Measurements from ENCODE around the gene ZNF573.
"Not testable (repeated sequence)": the region's sequence is repeated elsewhere in the genome, so short reads cannot be mapped to it uniquely, and the experiment has no call there.

ZNF573 gene

DNA sequence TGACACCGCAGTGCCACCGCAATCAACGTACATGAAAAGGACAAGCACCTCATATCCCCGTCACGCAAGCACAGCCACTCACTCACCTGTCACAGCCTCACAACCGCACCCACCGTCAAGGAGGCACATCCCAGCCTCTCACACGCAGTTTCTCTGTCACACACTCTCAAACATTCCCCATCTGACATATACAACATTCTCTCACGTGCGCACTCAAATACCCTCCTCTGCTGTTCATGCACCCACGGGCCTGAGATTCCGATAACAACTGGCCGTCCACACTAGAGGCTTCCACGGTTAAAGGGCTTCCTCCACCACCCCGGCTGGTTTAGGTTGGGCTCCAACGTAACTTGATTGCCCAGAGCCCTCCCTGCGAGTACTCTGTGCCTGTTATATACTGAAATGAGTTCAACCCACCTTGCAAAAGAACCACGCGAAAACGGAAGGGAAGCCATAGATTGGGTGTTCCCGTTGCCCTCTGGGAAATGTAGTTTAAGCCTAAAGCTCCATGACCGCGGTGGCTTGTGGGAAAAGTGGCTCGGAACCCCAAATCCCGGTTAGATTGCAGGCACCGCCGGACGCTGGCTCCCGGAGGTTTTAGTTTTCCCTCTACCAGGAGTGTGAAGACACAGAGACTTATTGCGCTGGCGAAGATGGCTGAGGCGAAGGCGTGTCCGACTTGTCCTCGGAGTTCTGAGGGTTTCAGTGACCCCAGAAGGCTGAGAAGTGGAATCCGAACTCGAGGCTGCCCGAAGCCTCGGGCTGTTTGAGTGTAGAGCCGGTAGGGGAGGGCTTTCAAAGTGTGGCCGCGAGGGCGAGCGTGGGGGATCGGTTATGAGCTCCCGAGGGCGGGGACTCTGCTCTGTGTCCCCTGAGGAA is at the start of gene ZNF573:
ZNF573 (minus strand) TSS at position 460 of the 879 bp plus-strand sequence. CDS start 5,857 bp downstream, outside the sequence.
- DNase-seq = peak; percentile 95

DNA sequence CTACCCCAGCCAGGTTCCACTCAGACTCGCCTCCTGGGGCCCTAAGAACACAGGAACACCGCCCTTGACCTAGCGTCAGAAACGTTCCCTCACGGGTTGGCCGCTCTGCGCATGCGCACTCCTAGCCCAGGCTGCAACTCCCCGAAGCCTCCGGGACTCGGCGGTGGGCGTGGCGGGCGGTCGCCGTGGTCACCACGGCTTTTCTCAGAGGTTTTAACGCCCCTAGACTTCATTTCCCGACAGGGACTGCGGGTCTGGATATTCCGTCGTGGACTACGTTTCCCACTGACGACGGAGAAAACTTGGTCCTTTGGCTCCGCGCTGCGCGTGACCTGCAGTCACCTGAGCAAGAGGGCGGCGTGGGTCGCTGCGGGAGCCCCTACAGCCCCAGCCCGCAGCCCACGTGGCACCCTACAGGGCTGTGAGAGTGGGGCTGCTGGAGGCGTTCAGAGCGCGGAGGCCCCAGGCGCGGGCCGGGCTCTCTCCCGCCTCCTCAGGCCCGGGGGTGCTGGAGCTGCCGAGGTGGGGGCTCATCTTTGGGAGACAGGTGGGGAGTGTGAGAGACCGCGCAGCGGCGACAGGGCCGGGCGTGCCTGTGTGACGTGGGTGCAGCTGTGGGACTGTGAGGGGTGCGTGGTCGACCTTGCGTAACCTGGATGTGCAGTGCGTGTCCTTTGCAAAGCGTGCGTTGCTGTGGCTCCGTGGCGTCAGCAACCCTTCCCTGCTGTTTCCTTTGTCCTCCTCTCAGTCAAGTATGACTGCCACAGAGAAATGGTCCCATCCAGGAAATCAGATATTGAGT is 38.0 kb upstream of the ZNF573 start:
- peak; percentile 94 for DNase-seq

DNA sequence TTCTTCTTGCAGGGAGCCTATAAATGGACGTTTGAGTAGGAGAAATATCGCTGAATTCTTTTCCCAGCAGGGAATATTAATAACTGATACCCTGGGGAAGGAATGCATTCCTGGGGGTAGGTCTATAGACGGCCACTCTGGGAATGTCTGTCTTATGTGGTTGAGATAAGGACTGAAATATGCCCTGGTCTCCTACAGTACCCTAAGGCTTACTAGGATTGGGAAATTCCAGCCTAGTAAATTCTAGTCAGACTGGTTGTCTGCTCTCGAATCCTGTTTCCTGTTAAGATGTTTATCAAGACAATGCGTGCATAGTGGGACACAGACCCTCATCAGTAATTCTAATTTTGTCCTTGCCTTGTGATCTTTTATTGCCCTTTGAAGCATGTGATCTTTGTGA is 36.2 kb upstream of the ZNF573 start:
- not testable (repeated sequence) for DNase-seq

DNA sequence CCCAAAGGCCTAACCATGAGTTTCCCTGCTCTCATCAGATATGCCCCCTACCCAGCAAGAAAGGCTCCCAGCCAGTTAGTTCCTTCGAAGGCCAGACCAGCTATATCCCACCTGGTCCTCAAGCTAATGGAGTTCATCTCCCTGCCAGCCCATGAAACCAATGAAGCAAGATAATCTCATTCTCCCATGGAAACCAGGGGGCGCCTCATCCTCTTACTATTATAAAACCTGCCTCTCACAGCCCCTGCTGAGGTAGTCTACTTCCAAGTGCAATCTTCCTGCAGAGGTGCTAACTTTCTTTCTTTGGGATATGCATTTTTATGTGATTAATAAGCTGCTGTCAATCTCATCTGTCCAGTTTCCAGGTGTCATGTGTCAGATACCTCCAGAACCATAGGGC is 34.0 kb upstream of the ZNF573 start:
- no peak for DNase-seq

DNA sequence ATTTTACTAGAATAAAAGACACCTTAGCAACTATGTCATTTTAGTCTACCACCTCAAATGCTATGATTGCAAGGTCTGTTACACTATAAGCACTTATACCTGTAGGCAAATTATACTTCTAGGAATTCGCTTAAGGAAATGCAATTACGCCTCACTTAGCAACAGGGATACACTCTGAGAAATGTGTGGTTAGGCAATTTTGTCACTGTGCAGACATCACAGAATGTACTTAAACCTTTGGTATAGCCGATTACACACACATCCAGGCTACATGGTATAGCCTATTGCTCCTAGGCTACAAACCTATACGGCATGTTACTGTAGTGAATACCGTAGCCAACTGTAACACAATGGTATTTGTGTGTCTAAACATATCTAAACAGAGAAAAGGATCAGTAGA is 30.0 kb upstream of the ZNF573 start:
- no peak for DNase-seq

DNA sequence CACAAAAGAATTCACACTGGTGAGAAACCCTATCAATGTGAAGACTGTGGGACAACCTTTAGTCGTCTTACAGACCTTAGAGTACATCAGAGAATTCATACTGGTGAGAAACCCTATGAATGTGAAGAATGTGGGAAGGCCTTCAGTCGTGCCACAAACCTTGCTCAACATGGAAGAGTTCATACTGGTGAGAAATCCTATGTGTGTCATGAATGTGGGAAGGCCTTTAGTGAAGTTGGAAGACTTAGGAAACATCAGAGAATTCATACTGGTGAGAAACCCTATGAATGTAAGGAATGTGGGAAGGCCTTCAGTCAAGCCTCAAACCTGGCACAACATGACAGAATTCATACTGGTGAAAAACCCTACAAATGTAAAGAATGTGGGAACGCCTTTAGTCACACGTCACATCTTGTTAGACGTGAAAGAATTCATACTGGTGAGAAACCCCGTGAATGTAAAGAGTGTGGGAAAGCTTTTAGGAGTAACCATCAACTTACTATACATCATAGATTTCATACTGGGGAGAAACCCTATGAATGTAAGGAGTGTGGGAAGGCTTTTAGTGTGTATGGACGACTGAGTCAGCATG is 24.0 kb upstream of the ZNF573 start:
- DNase-seq = no peak

DNA sequence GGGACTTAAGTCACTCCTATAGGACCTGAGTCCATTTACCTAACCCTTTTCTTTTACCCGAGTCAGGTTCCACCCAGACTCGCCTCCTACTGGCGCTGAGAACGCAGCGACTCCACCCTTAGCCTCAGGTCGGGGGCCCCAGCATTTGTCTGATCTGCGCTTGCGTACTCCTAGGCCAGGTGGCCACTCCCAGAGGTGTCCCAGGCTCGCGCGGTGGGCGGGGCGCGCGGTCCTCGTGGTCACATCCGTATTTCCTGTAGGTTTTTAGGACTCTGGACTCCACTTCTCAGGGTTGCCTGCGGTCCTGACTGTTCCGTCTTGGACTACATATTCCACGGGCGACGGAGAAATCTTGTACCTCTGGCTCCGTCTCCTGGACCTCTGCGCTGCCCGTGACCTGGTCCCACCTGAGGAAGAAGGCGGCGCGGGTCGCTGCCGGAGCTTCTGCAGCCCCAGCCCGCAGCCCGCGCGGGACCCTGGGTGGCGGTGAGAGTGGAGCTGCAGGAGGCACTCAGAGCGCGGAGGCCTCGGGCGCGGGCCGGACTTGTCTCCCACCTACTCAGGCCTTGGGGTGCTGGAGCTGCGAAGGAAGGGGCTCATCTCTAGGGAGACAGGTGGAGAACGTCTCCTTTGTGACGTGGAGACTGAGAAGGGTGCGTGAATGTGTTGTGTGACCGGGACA is 11.0 kb upstream of the ZNF573 start:
- no peak for DNase-seq

DNA sequence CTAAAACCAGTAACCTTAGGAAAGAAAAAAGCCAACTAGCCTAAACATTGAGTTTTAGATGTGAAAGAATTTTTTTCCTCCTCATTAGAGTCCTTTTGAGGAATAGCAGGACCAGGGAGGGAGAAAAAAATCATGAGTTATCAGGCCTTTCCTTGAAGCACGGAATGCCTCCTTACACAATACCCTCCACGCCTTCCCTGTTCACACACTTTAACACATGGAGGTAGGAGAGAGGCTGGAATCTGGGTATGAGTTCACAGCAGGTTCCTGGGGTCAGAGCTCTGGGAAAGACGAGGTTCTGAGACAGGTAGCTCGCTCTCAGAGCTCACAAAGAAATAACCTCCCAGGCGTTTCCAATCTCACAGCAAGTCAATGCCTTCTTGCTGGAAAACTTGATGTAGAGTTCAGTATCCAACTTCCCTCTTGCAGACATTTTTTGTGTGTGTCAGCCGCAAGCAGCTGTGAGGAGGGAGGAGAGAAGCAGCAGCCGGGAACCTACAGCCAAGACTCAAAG is 716 bp downstream of the ZNF573 start:
- DNase-seq = peak; percentile 75

DNA sequence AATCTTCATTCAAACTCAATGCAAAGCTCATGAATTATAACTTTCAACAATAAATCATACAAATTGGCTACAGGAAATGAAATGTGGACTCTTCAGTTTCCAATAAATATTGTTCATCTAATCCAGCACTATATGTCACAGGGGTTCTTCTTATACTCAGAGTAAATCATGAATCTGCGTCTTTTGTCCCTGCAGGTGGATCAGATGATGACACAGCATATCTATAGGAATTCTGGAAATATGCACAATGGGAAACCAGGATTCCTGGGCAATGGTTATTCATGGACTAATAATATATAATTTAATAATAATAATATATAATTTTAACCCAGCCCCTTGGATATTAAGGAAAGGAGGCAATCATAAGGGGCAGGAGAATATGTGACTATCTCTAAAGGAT is 8.4 kb downstream of the ZNF573 start:
- no peak for DNase-seq

DNA sequence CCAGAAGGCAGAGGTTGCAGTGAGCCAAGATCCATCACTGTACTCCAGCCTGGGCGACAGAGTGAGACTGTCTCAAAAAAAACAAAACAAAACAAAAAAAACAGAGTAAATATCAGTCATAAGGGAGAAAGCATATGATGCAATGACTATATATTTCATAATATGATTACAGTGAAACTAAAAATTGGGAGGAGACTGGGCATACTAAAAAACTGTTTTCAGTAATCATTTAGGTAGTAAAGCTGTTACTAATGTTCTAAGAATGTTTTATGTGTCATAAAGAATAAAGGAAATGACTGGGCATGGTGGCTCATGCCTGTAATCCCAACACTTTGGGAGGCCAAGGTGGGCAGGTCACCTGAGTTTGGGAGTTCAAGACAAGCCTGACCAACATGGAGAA is 15.9 kb downstream of the ZNF573 start:
- DNase-seq = no peak

DNA sequence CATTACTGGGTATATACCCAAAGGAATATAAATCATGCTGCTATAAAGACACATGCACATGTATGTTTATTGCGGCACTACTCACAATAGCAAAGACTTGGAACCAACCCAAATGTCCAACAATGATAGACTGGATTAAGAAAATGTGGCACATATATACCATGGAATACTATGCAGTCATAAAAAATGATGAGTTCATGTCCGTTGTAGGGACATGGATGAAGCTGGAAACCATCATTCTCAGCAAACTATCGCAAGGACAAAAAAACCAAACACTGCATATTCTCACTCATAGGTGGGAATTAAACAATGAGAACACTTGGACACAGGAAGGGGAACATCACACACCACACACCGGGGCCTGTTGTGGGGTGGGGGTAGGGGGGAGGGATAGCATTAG is 21.7 kb downstream of the ZNF573 start:
- not testable (repeated sequence) for DNase-seq

DNA sequence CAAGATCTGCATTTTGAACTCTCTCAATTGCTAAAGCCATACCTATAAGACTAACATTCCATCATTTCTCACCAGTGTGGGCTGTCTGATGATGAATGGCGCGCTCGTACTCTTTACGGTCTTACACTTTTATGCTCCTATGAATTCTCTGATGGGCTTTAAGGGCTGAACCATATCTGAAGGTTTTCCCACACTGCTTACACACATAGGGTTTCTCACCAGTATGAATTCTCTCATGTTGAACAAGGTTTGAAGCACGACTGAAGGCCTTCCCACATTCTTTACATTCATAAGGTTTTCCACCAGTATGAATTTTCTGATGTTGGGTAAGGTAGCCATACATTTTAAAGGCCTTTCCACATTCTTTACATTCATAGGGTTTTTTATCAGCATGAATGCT is 41.0 kb downstream of the ZNF573 start:
- no peak for DNase-seq

DNA sequence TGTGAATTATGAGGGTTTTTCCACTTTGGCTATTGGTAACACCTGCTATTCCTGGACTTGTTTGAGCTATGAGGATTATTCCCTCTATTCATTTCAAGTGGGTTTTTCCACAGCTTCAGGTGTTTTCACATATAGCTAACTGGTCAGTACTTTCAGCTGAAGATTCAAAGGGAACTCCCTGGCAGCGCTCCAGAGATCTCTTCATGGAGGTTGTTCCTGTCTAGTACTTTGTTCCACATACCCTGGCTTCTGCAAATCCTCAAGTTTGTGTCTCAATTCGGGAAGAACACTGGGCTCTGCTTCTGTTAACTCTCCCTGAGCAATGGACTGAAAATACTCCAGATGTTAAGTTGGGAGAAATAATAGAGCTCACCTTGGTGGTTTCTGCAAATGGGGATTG is 54.2 kb downstream of the ZNF573 start:
- DNase-seq = no peak

DNA sequence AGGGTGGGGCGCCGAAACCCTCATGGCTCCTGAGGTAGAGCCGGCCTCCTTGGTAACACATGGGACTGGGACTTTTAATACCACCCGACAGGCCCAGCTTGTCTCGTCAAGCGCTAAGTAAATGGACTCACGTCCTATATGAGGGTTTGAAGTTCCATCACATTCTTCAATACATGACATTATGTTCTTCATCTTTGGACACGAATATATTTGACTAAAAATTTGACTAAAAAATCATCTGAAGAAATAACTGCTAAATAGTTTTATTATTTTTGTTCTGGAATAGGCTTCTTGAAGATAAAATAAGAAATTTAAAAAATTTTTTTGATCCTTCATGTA is 59.5 kb downstream of the ZNF573 start:
- no peak for DNase-seq

DNA sequence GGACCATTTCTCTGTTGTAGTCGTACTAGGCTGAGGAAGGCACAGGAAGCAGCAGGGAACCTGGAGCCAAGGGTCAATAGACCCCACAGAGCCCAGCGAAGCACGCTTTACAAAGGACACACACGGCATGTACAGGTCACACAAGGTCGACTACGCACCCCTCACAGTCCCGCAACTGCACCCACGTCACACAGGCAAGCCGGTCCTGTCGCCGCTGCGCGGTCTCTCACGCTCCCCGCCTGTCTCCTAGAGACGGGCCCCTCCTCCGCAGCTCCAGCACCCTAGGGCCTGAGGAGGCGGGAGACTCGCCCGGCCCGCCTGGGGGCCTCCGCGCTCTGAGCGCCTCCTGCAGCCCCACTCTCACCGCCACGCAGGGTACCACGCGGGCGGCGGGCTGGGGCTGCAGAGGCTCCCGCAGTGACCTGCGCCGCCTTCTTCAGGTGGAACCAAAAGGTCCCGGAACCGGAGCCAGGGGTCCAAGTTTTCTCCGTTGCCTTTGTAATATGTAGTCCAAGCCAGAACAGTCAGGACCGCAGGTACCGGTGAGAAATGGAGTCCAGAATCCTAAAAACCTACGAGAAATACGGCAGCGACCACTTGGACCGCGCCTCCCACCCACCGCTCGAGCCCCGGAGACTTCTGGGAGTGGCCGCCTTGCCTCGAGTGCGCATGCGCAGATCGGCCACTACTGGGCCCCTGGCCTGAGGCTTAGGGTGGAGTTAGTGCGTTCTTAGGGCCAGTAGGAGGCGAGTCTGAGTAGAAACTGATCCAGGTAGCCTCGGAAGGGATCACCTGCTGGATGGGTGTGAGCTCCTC is 60.1 kb downstream of the ZNF573 start, which contains the start of gene ZNF607:
ZNF607 (minus strand) TSS at position 651 of the 816 bp plus-strand sequence. CDS start 8,143 bp downstream, outside the sequence.
- peak; percentile 97 for DNase-seq

DNA sequence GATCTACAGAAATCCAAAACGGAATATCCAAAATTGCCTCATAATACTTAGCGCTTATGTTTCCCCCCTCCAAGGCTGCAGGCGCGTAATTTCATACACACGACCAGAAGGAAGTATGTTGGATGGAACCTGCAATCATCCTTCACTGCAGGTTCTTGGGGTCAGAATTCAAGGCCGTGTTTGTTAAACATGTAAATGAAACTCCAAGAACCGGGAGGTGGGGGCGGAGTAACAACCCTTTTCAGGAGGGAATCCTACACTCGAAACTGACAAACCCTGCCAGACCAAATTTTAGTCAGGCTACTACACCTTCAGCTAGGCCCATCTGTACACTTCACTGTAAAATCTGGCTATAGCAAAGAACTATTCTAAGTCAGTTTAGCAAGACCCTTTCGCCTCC is 61.1 kb downstream of the ZNF573 start:
- no peak for DNase-seq

DNA sequence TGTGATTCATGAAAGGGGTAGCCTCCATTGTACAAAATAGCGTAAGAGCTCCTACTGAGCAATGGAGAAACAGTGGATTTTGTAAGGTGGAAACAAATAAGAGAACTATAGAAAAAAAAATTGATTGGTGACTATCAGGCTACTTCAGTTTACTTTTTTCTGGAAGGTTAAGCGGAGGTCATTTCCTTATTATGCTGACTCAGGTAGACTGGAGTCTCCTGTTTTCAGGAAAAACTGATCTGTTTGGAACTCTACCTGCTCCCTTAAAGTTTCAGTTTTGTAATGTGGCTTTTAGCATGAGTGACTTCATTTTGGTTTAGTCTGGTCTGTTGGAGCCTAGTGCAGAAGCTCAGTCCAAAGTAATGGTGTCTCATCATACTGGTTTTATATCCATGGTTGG is 63.2 kb downstream of the ZNF573 start:
- DNase-seq = no peak

DNA sequence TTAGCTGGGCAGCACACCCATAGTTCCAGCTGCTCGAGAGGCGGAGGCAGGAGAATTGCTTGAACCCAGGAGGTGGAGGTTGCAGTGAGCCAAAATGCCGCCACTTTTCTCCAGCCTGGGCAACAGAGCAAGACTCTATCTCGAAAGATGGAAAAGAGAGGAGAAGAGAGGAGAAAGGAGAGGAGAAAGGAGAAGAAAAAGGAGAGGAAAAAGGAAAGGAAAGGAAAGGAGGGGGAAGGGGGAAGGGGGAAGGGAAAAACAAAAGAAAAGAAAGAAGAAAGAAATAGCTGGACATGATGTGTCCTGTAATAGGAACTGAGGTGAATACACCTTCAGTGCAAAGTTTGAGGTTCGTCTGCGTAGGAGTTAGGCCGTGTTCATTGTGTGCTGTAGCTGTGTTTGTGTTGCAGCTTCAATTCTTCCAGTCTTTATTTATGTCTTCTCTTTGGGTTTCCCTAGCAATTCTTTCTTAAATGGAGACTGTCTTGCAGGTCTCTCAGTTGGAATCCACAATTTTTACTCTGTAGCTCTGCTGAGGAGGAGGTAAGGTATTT is 73.3 kb downstream of the ZNF573 start:
- DNase-seq = no peak

DNA sequence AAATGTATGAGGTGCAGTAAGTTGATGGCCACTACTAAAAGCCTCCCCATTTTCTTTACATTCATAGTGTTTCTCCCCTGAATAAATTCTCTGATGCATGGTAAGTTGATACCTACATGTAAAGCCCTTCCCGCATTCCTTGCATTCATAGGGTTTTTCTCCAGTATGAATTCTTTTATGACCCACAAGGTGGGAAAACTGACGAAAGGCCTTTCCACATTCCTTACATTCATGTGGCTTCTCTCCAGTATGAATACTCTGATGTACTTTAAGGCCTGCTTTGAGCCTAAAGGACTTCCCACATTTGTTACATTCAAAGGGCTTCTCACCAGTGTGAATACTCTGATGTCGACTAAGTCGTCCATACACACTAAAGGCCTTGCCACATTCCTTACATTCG is 80.3 kb downstream of the ZNF573 start:
- DNase-seq = no peak

DNA sequence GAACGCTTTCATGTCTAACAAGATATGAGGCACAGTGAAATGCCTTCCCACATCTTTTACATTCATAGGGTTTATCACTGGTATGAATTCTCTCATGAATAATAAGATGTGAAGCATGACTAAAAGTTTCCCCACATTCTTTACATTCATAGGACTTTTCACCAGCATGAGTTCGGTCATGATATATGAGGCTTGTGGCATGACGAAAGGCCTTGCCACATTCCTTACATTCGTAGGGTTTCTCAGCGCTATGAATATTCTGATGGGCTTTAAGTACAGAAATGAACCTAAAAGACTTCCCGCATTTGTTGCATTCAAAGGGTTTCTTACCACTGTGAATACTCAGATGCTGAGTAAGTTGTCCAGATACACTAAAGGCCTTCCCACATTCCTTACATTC is 81.2 kb downstream of the ZNF573 start:
- DNase-seq = no peak

DNA sequence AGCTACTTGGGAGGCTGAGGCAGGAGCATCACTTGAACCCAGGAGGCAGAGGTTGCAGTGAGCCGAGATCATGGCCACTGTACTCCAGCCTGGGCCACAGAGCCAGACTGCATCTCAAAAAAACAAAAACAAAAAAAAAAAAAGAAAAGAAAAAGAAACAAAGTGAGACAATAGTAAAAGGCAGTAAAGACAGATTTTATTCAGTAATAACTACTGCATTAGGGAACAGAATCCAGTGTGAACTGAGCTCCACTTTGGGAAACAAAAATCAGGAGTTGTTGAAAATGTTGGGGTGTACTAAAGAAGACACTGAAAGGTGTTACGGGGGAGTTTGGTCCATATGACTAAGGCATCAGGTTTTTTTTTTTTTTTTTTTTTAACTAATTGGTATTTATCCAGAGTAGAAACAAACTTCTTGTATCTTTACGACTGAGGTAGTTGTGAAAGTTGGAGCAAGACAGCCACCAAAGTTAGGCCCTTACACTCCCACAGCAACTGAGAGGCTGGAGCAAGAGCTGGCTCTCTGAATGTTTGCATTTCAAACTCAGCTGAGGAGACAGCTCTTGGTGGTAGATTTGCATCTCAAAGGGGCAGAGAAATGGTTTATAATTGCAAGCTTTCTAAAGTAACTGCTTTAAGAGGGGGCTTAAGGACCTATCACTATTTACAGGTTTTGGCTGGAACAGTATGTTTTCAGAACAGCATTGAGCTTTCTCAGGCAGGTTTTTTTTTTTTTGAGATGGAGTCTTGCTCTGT is 84.1 kb downstream of the ZNF573 start:
- DNase-seq = no peak
